GM19025 (cell line): ENCODE data around the gene RCC2.

ENCODE experiments used
- ATAC-seq: cut with Tn5 transposase; IDR thresholded peaks from one replicate; pipeline ENCODE4 v1.9.1; 2021; ENCODE audit warnings: mild to moderate bottlenecking, low read depth, moderate library complexity; ENCODE audit not compliant: unreplicated experiment

RCC2 gene

DNA sequence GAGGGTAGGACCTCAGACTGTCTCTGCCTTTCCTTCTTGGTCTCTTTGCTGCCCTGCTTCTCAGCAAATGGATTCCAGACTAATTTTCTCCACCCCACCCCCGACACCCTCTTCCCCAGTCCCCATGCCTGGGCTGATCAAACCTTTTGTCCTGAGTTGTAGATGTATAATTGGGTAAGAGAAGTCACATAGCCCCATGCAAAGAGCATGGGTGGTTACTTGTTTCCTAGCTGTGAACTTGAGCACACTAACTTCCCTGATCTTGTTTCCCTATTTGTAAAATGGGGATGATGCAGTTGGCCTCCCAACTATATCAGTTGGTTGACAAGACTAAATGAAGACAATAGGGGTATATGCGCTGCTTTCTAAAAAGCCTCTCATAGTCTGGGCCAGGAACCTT lies 58.3 kb downstream of the RCC2 start:
- no peak for ATAC-seq

DNA sequence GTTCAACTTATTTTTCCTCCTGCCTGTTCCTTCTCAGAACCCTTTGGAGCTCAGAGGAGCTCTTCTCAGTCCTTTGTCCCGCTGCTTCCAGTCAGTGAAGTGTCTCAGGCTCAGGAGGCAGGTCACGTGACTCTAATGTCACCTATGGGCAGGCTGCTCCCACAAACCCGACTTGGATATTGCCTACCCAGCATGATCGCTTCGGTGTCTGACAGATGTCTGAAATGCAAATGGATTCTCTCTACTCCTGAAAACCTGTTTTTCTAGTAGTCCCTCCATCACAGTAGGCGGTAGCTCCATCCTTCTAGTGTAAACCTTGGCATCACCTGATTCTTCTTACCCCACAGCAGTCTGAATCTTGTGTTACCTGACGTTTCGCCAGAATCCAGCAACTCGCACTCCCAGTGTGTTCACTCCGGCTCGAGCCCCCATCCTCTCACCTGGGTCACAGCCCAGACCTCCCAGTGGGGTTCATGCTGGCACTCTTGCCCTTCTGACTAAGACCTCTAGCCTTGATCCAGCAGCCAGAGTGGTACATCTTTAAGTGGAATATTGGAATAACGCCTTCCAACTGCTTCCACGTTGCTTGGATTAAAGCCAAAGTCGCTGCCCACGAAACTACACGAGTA lies 62.0 kb downstream of the RCC2 start:
- no peak for ATAC-seq

DNA sequence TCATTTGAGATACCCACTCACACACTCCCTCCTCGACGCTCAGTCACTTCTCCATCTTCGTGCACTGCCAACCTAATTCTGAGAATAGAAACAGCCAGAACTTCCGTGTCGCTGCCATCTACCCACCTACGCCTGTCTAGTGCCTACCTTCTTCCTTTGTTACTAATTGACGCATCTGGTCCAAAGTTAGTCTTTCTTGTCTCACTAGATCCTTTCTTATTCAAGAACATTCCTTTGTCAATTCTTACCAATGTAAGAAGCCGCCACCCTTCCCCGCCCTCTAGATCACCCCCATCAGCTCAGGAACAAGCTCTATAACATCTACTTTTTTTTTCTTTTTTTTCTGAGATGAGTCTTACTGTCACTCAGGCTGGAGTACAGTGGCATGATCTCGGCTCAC lies 63.8 kb downstream of the RCC2 start:
- ATAC-seq, result no peak

DNA sequence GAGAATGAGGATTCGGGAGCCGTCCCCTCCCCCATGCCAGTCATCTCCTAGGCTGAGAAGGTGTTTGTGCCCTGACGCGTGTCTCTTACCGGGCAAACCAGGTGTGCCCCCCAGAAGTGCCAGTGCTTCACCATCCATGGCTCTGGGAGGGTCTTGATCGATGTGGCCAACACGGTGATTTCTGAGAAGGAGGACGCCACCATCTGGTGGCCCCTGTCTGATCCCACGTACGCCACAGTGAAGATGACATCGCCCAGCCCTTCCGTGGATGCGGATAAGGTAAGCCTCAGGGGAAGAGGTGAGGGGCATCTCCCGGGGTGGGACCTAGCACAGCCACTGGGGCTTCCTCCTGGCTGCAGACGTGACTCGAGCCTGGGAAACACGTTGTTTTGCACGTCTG lies 66.5 kb downstream of the RCC2 start:
- no peak for ATAC-seq

DNA sequence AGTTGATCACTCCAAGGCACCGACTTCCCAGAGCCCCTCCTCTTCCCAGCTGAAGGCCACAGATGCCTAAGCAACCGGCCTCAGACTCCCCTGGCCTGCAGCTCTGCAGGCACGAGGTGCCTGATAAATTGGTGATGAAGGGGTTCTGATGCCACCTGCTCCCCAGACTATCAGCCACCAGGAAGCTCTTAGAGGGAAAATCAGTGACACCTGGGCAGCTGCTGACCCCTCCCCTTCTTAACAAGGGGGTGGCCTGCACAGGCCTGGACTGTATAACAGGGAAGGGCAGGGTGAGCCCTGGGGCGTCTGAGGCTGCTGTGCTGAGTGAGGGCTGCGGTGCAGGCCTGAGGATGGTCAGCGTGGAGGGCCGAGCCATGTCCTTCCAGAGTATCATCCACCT lies 67.6 kb downstream of the RCC2 start, which contains the start of gene PADI6:
PADI6 (plus strand) TSS at position 301 of the 400 bp plus-strand sequence; CDS start at position 351, 50 bp downstream.
- no peak for ATAC-seq

DNA sequence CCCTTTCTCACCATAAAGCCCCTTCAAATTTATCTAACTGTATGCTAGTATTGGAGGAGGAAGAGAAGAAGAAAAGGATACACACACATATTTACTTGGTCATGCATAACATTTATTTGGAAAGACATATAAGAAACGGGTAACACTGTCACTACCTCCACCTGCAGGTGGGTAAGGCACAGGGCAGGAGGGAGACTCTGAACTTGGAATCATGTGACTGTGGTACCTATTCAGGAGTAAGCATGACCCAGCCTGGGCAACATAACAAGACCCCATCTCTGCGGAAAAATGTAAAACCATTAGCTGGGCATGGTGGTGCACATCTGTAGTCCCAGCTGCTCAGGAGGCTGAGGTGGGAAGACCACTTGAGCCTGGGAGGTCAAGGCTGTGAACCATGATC lies 68.9 kb downstream of the RCC2 start:
- no peak for ATAC-seq

DNA sequence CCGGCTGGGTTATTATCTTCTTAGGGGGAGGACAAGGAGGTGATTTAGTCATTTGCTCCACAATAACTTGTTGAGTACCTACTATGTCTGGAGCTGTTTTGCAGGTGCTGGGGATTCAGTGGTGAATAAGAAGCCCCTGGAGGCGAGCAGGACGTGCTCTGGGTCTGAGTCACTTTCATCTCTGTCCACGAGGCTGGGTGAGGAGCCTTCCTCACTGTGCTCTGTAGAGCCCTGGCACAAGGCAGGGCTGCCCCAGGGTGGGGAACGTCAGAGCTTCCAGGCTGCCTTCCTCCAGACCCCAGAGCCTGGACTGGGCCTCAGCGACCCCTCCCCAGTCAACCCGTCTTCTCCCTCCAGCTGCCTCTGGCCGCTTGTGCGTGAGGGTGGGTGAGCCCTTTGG lies 70.0 kb downstream of the RCC2 start:
- no peak for ATAC-seq

DNA sequence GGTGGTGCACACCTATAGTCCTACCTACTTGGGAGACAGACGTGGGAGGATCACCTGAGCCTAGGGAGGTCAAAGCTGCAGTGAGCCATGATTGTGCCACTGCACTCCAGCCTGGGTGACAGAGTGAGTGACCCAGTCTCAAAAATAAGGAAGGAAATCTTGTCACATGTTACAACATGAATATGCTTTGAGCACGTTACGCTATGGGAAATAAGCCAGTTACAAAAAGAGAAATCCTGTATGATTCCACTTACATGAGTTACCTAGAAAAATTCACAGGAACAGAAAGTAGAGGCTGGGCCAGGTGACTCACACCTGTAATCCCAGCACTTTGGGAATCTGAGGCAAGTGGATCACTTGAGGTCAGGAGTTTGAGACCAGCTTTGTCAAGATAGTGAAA lies 74.2 kb downstream of the RCC2 start:
- ATAC-seq, result no peak

DNA sequence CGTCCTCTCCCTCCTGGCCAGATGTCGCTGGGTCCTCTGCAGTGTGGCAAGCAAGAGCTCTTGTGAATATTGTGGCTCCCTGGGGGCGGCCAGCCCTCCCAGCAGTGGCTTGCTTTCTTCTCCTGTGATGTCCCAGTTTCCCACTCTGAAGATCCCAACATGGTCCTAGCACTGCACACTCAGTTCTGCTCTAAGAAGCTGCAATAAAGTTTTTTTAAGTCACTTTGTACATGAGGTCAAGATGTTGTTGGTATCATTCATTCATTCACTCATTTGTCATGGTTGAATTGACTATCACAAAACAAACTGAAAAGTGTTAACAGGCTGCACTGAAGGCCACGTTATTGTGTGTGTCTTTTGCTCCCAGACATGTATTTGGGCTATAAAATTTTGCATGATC lies 75.7 kb downstream of the RCC2 start:
- ATAC-seq, result no peak

DNA sequence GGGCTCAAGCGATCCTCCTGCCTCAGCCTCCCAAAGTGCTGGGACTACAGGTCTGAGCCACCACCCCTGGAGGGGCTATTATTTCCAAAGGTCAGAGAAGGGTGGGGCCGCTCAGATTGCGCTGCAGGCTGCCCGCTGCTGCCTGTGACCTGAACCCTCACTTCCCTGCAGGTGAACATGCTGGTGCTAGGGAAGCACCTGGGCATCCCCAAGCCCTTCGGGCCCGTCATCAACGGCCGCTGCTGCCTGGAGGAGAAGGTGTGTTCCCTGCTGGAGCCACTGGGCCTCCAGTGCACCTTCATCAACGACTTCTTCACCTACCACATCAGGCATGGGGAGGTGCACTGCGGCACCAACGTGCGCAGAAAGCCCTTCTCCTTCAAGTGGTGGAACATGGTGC lies 76.1 kb downstream of the RCC2 start:
- ATAC-seq, result no peak

DNA sequence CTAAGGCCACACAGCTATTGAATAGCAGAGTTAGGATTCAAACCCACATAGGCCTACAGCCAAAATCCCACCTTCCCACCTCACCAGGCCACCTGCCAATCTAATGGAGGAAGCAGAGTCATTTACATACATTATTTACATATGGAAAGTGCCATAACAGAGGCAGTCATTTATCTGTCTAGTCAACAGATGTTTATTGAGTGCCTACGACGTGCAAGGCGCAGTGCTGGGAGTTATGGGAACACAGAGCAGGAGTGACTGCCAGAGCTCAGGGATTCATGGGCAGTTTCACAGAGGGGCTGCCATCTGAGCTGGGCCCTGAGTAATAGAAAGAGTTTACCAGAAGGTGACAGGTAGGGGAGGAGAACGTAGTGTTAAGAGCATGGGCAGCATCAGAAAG lies 77.8 kb downstream of the RCC2 start:
- ATAC-seq, result no peak

DNA sequence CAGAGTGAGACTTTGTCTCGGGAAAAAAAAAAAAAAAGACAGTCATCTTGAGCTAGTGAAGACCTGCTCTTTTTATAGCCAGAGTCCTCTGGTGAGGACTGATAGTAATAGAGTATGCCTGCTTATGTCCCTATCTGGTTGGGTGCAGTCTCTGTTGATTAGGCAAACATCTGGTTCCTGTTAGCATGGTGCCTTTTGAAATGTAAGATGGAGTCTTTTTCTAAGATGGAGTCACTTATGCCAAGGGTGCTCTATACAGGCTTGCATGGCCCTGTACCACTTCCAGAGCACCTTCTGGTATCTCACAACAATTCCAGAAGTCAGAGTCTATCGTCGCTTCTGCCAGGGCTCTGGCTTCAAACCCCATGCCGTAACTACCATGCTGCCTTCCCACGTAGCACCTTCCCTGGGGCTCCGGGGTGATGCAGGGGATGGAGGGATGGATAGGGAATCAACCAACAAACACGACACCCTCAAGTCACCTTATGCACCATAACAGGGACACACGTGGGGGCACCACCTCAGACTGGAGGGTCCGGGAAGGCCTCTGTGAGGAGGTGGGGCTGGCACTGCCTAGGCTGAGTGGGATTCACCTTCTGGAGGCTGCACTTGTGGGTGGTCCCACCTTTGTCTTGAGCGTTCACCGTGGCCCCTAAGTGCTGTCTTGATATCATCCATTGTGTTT lies 79.1 kb downstream of the RCC2 start:
- no peak for ATAC-seq

DNA sequence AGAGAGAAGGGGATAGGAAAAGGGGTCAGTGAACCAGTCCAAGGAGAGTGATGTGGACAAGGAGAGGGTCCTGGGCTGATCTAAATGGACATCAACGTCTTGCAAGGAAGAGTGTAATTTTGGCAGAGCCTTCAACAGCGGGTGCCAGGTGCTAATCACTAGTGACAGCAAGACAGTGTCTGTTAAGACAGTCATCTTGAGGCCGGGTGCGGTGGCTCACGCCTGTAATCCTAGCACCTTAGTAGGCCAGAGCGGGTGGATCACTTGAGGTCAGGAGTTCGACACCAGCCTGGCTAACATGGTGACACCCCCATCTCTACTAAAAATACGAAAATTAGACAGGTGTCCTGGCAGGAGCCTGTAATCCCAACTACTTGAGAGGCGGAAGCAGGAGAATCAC lies 79.7 kb downstream of the RCC2 start:
- ATAC-seq, result no peak

DNA sequence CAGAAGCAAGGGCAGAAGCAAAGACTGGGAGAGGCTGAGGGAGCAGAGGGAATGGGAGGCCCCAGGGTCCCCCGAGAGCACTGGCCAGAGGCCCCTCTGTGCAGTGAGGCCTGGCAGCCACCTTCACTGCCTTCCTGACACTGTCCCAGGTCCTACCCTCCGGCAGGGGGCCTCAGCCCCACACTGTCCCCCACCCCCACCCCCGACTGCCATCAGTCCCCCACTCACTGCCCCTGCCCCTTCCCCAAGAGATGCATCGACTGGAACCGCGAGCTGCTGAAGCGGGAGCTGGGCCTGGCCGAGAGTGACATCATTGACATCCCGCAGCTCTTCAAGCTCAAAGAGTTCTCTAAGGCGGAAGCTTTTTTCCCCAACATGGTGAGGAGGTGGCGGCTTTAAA lies 80.4 kb downstream of the RCC2 start:
- no peak for ATAC-seq

DNA sequence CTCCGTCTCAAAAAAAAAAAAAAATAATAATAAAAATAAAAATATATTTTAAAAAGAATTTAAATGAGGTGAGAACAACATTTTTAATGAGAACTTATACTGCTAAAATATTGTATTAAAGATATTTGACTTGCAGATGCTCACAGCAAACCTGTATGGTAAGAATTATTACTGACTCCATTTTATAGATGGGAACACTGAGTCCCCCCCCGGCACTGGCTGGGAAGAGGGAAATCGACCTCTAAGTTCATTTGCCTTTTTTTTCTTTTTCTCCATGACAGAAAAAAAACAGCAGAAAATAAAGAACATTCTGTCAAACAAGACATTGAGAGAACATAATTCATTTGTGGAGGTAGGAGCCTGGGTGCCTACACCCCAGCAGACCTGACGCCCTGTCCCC lies 80.9 kb downstream of the RCC2 start:
- no peak for ATAC-seq
